Measurements from ENCODE around the gene PLOD1.
"Not testable (repeated sequence)": the region's sequence is repeated elsewhere in the genome, so short reads cannot be mapped to it uniquely, and the experiment has no call there.

PLOD1 gene

GRCh38 chr1:11939794-11940193 lies 5.3 kb downstream of the PLOD1 start:
- not testable (repeated sequence) for DNase-seq (ENCODE audit: low spot score)

- no peak for DNase-seq (ENCODE audit: low spot score)
These were observed 5.9 kb downstream of the PLOD1 start for GRCh38 chr1:11940260-11940921.

GRCh38 chr1:11942280-11942679 lies 7.8 kb downstream of the PLOD1 start:
- no peak for DNase-seq (ENCODE audit: low spot score)

DNA sequence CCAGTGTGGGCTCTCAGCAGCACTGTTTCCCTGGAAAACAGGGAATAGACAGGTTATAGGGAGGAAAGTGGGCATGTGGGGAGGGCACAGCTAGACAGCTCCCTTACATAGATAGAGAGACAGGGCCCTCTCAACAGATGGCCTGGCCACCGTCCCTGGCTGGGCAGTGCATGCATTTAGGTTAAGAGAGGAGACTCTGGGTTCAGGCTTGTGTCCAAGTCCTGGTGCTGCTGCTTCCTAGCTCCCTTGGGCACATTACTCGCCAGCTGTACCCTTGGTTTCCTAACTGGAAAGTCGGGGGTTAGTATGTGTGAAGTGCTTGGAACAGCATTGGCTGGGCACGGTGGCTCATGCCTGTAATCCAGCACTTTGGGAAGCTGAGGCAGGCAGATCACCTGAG lies 9.1 kb downstream of the PLOD1 start:
- no peak for DNase-seq (ENCODE audit: low spot score)

- DNase-seq (ENCODE audit: low spot score): no peak
These were observed 9.9 kb downstream of the PLOD1 start for GRCh38 chr1:11944358-11944931.

DNA sequence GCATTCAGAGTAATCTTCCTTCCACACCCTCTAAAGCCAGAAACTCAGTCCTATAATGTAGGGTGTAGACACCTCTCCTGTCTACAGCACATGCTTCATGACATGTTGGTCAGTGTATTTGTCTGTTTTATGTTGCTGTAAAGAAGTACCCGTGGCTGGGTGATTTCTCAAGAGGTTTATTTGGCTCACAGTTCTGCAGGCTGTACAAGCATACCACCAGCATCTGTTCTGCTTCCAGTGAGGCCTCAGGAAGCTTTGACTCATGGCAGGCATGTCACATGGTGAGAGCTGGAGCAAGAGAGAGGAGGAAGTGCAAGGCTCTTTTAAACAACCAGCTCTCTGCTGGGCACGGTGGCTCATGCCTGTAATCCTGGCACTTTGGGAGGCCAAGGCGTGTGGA lies 12.1 kb downstream of the PLOD1 start:
- no peak for DNase-seq (ENCODE audit: low spot score)

- peak; percentile 59 for DNase-seq (ENCODE audit: low spot score)
These were observed 14.4 kb downstream of the PLOD1 start for GRCh38 chr1:11948822-11949458.

- DNase-seq (ENCODE audit: low spot score): no peak
These were observed 17.4 kb downstream of the PLOD1 start for GRCh38 chr1:11951901-11952300.

DNA sequence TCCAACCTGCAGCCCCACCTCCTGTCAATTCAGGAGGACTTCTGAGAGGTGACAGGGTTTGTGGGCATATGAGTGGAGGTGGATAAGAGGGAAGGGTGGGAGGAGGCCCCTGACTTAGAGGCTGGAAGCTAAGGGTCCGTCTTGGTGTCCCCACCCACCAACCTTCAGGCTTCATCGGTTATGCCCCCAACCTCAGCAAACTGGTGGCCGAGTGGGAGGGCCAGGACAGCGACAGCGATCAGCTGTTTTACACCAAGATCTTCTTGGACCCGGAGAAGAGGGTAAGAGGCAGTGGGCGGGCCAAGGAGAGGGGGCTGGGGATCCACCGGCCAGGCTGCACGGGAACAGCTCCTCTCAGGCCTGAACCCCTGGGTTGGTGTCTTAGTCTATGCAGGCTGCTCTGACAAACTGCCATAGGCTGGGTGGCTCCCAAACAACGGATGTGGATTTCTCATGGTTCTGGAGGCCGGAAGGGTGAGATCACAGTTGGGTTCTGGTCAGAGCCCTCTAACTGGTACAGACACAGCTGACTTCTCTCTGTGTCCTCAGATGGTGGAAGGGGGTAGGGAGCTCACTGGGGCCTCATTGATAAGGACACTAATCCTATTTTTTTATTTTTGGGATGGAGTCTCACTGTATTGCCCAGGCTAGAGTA lies 18.1 kb downstream of the PLOD1 start:
- DNase-seq (ENCODE audit: low spot score): no peak

- DNase-seq (ENCODE audit: low spot score): no peak
These were observed 20.7 kb downstream of the PLOD1 start for GRCh38 chr1:11955221-11955620.

DNA sequence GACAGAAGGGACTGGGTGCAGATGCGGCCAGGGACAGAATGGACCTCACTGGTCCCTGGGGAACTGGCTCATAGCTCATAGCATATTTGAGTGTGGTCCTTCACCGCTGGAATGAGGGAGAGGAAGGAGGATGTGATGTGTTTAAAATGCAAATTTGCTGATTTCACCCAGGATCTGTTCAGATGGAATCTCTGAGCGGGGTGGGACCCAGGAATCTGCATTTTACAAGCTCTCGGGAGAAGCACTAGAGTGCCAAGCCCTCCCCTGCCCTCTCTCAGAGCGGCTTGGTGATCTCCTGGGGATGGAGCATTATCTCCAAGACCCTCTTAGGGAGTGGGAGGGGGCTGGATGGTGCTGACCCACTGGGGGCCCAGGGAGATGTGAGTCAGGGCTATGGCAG lies 22.9 kb downstream of the PLOD1 start:
- DNase-seq (ENCODE audit: low spot score): no peak

DNA sequence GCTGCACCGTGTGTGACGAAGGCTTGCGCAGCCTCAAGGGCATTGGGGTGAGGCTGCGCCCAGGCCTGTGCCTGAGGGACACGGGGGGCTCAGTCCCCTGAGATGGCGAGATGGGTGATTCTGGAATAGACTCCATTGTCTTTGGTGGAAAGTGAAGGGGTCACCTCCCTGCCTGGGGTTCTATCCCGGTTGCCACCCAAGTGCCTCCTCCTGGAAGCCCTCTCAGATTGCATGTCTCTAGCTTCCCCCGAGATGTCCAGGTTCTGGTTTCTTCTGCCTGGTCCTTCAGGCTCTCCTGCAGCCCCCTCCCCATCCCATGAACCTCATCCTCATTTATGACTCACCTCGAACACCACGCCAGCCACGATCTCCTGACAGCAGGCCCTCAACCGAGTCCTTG lies 23.4 kb downstream of the PLOD1 start:
- no peak for DNase-seq (ENCODE audit: low spot score)

DNA sequence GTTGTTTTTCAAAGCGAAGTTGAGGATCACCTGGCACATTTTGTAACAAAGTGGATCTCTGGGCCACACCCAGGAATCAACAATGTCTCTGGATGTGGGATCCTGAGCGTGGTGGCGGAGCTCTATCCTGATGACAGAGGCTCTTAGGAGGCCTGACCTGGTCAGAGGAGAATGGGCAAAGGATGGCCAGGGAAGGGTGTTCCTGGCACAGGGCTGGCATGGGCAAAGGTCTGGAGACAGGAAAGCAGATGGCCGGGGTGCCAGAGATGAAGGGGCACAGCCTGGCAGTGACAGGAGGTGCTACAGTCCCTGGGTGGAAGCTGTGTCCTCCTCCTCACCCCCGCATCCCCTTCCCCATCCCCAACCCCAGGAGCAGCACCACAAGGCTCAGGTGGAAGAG lies 25.8 kb downstream of the PLOD1 start:
- DNase-seq (ENCODE audit: low spot score): no peak

DNA sequence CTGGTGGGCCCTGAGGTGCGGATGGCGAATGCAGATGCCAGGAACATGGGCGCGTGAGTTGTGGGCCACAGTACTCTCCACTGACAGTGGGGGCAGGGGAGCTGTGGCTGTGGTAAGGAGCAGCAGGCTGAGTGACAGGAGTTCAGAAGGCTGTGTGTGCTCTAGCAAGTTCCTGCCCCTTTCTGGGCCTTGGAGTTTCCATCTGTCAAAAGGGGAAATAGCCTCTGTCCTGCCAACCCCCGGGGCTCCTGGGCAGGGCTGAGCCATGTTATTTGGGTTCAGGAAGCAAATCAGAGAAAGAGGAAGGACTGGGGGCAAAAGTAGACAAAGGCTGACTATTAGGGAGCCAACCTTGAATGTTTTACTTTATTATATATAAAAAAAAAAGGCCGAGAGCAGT lies 26.2 kb downstream of the PLOD1 start:
- DNase-seq (ENCODE audit: low spot score): no peak

GRCh38 chr1:11961230-11961629 lies 26.7 kb downstream of the PLOD1 start:
- no peak for DNase-seq (ENCODE audit: low spot score)

DNA sequence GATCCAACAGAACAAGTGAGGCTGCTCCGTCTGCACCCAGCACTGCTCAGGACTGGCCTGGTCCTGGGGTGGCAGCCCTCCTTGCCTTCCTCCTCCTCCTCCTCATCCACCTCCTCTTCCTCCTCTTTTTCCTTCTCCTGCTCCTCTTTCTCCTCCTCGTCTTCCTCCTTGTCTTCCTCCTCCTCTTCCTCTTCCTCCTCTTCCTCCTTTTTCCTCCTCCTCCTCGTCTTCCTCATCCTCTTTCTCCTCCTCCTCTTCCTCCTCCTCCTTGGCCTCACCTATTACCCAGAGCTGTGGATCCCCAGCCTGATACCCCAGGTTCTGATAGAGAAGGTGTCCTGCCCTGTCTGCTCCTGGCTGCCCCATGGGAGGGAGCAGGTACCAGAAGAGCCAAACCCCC lies 29.1 kb downstream of the PLOD1 start:
- DNase-seq (ENCODE audit: low spot score): no peak

DNA sequence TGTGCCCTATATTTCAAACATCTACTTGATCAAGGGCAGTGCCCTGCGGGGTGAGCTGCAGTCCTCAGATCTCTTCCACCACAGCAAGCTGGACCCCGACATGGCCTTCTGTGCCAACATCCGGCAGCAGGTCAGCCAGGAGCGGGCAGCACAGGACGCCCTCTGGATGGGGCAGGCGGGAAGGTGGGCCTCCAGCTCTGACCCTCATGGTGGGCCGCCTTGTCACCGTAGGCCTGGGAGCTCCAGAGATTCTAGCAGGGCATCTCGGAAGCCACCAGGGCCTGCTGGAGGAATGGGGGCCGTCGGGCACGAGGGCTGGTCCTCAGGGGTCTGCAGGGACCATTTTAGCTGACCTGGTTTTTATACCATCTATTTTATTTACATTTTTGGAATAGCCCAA lies 30.1 kb downstream of the PLOD1 start:
- DNase-seq (ENCODE audit: low spot score): no peak

- peak; percentile 54 for DNase-seq (ENCODE audit: low spot score)
These were observed 32.6 kb downstream of the PLOD1 start for GRCh38 chr1:11967028-11967547.

GRCh38 chr1:11970441-11971185 lies 36.1 kb downstream of the PLOD1 start:
- no peak for DNase-seq (ENCODE audit: low spot score)

DNA sequence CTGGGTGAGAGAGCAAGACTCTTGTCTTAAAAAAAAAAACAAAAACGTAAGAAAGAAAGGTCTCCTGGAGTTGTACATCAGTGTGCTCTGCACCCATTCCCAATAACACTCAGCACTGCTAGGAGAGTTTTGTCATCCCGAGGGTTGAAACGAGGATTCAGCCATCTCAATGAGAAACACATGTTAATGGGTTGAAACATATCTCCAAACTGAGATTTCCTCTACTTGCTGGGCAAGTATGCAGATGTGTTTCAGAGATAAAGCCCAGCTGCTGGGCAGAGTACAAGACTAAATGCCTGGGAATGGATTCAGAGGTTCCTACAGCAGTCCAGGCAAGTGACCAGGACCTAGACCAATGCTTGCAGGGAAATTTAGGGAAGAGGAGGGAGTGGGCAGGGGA lies 43.1 kb downstream of the PLOD1 start:
- DNase-seq (ENCODE audit: low spot score): no peak

- no peak for DNase-seq (ENCODE audit: low spot score)
These were observed 43.8 kb downstream of the PLOD1 start for GRCh38 chr1:11978301-11978700.
